GM12891 (cell line): ENCODE measurements around the gene RALGPS1.

ENCODE experiments used
- DNase-seq: peaks from one replicate; pipeline ENCODE4 v3.0.0; 2011; ENCODE audit warnings: low spot score; ENCODE audit not compliant: insufficient read length
- FAIRE-seq: peaks from 2 replicates; lab custom pipeline; 2011; peaks lifted over from hg19 to GRCh38; lab: Jason Lieb, UNC
- PAX5 ChIP-seq: IDR thresholded peaks from 2 replicates; pipeline ENCODE4 v1.6.1; 2011; ENCODE audit warnings: low read length, moderate library complexity, mild to moderate bottlenecking; ENCODE audit not compliant: insufficient read depth, severe bottlenecking
- POLR2A ChIP-seq: IDR thresholded peaks from 2 replicates; pipeline ENCODE4 v1.6.1; 2011; ENCODE audit warnings: low read depth, low read length, control low read depth
- POLR2AphosphoS5 ChIP-seq: IDR thresholded peaks from 2 replicates; pipeline ENCODE4 v1.6.1; 2011; ENCODE audit warnings: low read depth, low read length, control low read depth
- POU2F2 ChIP-seq: IDR thresholded peaks from 2 replicates; pipeline ENCODE4 v1.6.1; 2011; ENCODE audit warnings: low read depth, mild to moderate bottlenecking, control low read depth, low read length, moderate library complexity
- SPI1 ChIP-seq: IDR thresholded peaks from 2 replicates; pipeline ENCODE4 v1.6.1; 2011; ENCODE audit warnings: low read depth, low read length, control low read depth
- TAF1 ChIP-seq: IDR thresholded peaks from 2 replicates; pipeline ENCODE4 v1.6.1; 2011; ENCODE audit warnings: low read depth, low read length, control low read depth

RALGPS1 gene

GRCh38 chr9:127078988-127079387 lies 164.4 kb downstream of the RALGPS1 start:
- DNase-seq: no peak
- FAIRE-seq: no peak
- TF ChIP-seq POLR2AphosphoS5 (no peak), PAX5 (no peak), POU2F2 (no peak), POLR2A (no peak), SPI1 (no peak), TAF1 (no peak)

- no peak for FAIRE-seq
- no peak for DNase-seq
- TF ChIP-seq POU2F2: no peak
Observed at GRCh38 chr9:127079446-127080140, 165.0 kb downstream of the RALGPS1 start.

- DNase-seq (no peak), FAIRE-seq (no peak)
- no peak for TF ChIP-seq SPI1
- TF ChIP-seq POLR2AphosphoS5: no peak
- no peak for TF ChIP-seq POU2F2
- TF ChIP-seq POLR2A: no peak
- no peak for TF ChIP-seq TAF1
- no peak for TF ChIP-seq PAX5
Observed at GRCh38 chr9:127081250-127082185, 166.9 kb downstream of the RALGPS1 start.

GRCh38 chr9:127083138-127083980 lies 168.8 kb downstream of the RALGPS1 start:
- DNase-seq (no peak), FAIRE-seq (no peak)
- TF ChIP-seq POLR2AphosphoS5 (no peak), SPI1 (no peak), POU2F2 (no peak), POLR2A (no peak), PAX5 (no peak), TAF1 (no peak)

- FAIRE-seq (no peak), DNase-seq (no peak)
- no peak for TF ChIP-seq POLR2A
- no peak for TF ChIP-seq POU2F2
- no peak for TF ChIP-seq PAX5
- no peak for TF ChIP-seq POLR2AphosphoS5
Observed at GRCh38 chr9:127084076-127085039, 169.8 kb downstream of the RALGPS1 start.

GRCh38 chr9:127085186-127085585 lies 170.6 kb downstream of the RALGPS1 start:
- TF ChIP-seq POLR2A: no peak
- no peak for TF ChIP-seq TAF1
- no peak for DNase-seq
- no peak for FAIRE-seq

- FAIRE-seq (no peak), DNase-seq (no peak)
- TF ChIP-seq SPI1 (no peak), POLR2A (no peak), PAX5 (no peak), TAF1 (no peak), POU2F2 (no peak), POLR2AphosphoS5 (no peak)
Observed at GRCh38 chr9:127086771-127087170, 172.2 kb downstream of the RALGPS1 start.

- TF ChIP-seq POLR2AphosphoS5 (no peak), TAF1 (no peak), POLR2A (no peak), SPI1 (no peak), POU2F2 (no peak), PAX5 (no peak)
- DNase-seq: no peak
- no peak for FAIRE-seq
Observed at GRCh38 chr9:127087411-127087810, 172.8 kb downstream of the RALGPS1 start.
